Activated CD4-positive, alpha-beta T cell treated with anti-CD3 and anti-CD28 coated beads, Interleukin-2, Interleukin-6, amounts not matched to agents 100 ng/mL and 50 ng/mL, durations not matched to agents 16 hours and 8 hours (primary cell): ENCODE measurements around the gene DNAAF1.

Experiments
- DNase-seq: peaks from one replicate; pipeline ENCODE4 v3.0.0-alpha.2; 2020

The DNAAF1 gene

DNA sequence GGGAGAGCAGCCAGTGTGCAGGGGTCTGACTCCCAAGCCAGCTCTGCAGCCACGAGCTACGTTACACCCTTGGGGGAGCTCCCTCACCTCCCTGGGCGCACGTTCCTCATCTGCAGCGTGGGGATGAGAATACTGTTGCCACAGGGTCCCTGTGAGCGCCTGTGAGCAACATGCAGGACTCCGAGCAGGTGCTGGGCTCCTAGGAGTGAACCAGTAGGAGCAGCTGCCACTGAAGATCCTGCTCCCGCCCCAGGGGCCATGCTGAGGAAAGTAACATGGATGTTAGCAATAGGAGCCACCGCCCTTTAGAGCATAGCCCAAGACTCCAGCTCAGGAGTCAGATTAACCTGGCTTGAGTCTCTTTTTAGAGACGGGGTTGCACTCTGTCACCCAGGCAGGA, 15.9 kb downstream of the DNAAF1 start:
- no peak for DNase-seq

GRCh38 chr16:84161801-84162200, 16.7 kb downstream of the DNAAF1 start:
- DNase-seq: no peak

- DNase-seq: no peak
Measured at GRCh38 chr16:84165746-84166145, 20.6 kb downstream of the DNAAF1 start.

DNA sequence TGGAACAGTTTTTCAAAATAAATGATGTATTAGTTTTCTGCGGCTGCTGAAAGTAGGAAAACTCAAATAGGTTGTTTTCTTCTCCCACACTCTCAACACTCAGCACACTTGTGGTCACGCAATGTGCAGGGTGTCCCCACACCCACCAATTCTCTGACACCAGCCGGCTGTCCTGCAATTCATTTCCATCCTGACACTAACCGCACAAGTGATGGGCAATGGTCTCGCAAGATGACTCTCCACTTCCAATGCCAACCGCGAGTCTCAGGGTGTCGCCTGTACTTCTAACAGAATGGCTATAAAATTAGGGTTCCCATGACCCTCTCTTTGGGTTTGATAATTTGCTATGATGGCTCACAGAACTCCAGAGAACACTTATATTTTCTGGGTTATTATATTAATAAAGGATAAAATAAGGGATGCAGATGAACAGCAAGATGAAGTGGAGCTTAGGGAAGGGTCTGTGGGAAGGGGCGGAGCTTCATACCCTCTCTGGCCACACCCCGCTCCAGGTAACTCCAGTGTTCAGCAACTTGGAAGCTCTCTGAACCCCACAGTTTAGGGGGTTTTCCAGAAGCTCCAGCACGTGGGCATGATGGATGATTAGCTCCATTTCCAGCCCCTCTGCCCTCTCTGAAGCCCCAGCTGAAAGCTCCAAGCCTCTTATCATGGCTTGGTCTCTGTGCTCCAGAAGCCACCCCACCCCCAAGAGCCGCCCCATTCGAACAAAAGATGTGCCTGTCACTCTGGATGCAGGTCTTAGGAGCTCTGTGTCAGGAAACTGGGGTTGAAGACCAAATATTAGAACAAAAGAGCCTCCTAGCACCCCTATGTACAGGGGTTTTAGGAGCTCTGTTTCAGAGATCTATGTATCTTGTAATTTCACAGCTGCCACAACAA, 21.9 kb downstream of the DNAAF1 start:
- DNase-seq: peak; percentile 80

DNA sequence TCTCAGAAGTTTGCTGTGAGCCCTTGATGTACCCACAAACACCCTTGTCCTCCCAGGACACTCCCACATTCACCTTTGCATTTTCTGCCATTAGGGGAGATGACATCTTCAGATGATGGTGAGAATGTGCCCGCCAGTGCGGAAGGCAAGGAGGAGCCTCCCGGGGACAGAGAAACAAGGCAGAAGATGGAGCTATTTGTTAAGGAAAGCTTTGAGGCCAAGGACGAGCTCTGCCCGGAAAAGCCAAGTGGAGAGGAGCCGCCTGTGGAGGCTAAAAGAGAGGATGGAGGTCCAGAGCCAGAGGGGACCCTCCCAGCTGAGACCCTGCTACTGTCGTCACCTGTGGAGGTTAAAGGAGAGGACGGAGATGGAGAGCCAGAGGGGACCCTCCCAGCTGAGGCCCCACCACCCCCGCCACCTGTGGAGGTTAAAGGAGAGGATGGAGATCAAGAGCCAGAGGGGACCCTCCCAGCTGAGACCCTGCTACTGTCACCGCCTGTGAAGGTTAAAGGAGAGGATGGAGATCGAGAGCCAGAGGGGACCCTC, 24.7 kb downstream of the DNAAF1 start:
- DNase-seq: no peak

DNA sequence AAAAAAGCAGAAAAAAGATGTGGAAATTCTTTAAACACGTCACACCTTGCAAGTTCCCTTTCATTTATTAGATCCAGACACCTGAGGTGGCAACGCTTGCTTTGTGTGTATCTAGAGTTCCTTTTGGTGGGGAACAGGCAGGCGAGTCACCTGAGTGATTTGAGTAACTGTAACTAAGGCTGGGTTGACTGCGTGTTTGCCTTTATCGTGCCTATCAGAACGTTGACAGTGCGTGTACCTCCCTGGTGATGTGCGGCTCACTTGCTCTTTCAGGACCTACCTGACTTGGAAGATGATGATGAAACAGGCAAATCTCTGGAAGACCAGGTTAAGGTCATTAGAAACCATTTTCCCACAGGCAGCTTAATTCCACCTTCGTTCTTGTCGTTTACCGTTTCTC, 29.3 kb downstream of the DNAAF1 start:
- no peak for DNase-seq

DNA sequence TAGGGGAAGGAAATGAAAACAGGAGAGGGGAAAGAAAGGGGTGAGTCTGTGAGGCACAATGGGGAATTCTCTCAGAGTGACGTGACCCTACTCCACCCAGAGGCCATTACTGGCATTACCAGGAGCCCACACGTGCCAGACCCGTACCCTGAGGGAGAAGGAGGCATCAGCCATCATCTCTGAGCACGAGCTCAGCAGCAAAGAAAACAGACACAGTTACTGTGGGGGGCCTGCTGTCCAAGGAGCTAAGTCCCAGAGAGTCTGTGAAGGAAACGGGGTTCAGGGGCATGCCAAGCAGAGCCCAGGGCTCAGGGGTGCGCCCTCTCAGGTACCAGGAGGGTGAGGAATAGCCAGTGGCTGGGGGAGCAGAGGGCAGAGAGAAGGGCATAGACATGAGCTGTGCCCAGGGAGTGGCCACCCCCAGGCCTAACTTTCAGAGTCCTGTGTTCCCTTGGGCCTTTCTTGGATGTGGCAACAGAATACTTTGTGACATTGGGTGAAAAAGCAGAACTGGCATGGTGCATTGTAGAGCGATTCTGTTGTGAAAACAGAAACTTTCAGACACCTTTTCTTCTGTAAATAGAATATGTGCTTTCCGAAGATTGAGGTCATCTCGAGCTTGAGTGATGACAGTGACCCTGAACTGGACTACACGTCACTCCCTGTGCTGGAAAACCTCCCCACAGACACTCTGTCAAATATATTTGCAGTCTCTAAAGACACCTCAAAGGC, 30.4 kb downstream of the DNAAF1 start:
- peak; percentile 65 for DNase-seq

- no peak for DNase-seq
Measured at GRCh38 chr16:84176192-84177053, 31.3 kb downstream of the DNAAF1 start.

- no peak for DNase-seq
Measured at GRCh38 chr16:84177741-84178073, 32.6 kb downstream of the DNAAF1 start.

DNA sequence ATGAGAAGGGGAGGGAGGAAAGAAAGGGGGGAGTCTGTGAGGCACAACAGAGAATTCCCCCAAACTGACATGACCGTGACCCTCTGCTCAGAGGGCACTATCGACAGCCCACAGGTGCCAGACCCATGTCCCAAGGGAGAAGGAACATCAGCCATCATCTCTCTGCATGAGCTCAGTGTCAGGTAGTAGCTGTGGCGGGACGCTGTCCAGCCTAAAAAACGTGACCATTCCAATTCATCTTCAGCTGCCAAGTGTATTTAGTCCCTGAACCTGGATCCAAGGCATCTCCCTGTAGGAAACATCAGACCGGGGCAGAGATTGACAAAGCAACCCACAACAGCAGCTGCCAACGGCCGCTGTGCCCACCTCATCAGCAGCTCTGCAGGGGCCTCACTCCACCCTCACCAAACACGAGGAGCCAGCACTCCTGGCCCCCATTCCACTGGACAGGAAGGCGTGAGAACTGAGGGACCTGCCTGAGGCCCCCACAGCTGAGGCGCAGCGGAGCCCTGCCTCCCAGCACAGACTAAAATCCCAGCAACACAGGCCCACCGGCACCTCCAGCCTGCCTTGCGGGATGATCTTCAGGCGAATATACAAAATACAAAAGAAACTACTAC, 33.1 kb downstream of the DNAAF1 start:
- no peak for DNase-seq

- no peak for DNase-seq
Measured at GRCh38 chr16:84178892-84179611, 33.9 kb downstream of the DNAAF1 start.

GRCh38 chr16:84179612-84180320, 34.7 kb downstream of the DNAAF1 start:
- DNase-seq: no peak

DNA sequence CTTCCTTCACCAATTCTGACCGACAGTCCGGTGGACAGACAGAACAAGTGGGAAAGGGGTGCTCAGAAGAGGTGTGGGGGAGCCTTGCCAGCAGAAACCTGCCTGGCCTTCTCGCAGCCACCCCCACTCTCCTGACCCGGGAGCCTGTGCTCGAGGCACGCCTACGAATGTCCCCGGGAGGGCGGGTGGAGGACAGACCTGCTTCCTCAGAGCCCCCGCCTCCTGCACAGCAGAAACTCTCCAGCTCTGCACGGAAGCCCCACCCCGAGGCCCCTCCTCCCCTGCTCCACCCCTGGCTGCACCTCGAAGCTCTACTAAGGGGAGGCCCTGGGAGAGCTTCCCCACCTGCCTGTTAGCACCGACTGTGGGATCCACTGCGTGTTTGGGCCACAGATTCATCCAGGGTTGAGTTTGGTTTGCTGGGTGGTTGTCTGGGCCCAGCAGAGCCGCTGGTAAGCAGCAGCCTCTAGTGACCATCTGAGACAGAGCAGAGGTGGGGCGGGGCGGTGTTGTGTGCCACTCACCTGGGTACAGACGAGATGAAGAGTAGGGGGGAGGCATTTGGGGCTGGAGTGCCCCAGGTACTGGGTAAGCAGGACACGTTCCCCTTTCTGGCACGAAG, 35.5 kb downstream of the DNAAF1 start:
- no peak for DNase-seq

- no peak for DNase-seq
Measured at GRCh38 chr16:84181144-84181915, 36.2 kb downstream of the DNAAF1 start.

- no peak for DNase-seq
Measured at GRCh38 chr16:84182104-84182503, 37.0 kb downstream of the DNAAF1 start.

- no peak for DNase-seq
Measured at GRCh38 chr16:84182680-84183571, 37.8 kb downstream of the DNAAF1 start.

DNA sequence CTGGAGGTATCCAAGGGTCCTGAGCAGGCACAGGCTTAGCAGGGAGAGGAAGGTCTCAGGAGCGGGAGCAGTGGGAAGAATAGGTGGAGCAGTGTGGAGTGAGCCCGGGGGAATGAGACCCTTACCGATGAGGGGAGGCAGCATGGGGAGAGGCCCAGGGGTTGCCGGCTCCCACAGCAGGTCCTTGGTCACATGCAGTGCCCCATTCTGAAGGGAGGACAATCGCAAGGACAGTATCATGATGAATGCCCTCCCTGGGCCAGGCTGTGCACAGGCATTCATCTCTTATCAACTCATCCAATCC, 38.4 kb downstream of the DNAAF1 start:
- DNase-seq: no peak

GRCh38 chr16:84183911-84184591, 38.9 kb downstream of the DNAAF1 start:
- no peak for DNase-seq
